Activated T-helper 1 cell treated with anti-CD3 and anti-CD28 coated beads, Interleukin-2, amount 50 U/mL, for 16 hours (primary cell): ENCODE data around the gene ATP5IF1.

Experiments used
- DNase-seq, 2 donors: peaks; one replicate each; pipeline ENCODE4 v3.0.0-alpha.2; 2020; ENCODE audit warnings: low read depth in 1 of 2, low spot score in 1 of 2

The ATP5IF1 gene

GRCh38 chr1:28236656-28237322 is 865 bp downstream of the ATP5IF1 start:
- DNase-seq, result no peak

- DNase-seq, result no peak
These were observed 3.1 kb downstream of the ATP5IF1 start for GRCh38 chr1:28239004-28239403.

GRCh38 chr1:28240024-28240423 is 4.1 kb downstream of the ATP5IF1 start:
- no peak for DNase-seq

- DNase-seq, result no peak
These were observed 5.8 kb downstream of the ATP5IF1 start for GRCh38 chr1:28241638-28242241.

DNA sequence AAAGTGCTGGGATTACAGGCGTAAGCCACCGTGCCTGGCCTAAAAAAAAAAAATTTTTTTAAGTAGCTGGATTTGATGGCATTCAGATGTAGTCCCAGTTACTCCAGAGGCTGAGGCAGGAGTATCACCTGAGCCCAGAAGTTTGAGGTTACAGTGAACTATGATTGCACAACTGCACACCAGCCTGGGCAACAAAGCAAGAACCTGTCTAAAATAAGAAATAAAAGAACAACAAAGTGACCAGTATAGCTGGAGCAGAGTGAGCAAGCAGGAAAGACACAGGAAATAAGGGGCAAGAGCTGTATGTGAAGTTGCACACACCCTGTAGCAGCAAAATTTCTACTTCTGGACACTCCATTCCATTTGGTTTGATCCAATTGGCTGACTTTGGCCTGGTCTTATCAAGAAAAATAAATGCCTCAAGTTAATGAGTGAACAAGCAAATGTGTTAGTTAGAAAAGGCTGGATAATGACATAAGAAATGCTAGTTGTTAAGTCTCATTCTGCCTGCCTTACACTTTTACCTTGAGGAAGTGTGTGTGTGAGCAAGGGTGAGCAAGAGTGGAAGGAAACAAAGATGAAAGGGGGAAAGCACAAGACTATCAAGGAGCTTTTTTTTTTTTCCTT is 7.9 kb downstream of the ATP5IF1 start:
- no peak for DNase-seq

DNA sequence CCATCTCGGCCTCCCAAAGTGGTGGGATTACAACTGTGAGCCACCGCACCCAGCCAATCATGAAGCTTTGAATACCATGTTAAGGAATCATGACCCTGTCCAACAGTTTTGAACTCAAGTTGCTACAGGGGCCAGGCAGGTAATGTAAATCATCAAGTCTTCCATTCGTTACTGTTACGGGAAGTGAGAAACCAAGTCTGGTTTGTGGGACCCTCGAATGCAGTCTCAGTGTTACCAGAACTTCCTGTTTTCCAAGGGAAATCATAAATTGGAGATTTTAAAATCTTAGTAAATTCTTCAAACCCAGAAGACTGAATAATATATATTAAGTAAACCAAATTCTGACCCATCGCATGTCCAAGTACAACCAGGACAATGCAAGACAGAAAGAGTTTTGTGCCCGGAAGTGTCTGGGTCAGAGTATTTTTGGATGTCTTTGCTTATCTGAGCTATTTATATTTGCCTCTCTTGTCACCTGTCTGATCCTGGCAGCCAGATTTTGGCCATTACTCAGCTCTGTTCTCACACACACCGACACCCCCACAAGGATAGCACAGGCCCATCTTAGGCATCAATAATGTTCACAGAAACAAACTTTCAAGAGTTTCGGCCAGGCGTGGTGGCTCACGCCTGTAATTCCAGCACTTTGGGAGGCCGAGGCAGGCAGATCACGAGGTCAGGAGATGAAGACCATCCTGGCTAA is 8.8 kb downstream of the ATP5IF1 start:
- no peak for DNase-seq

GRCh38 chr1:28246427-28246832 is 10.5 kb downstream of the ATP5IF1 start:
- DNase-seq, result no peak

- DNase-seq, result no peak
These were observed 11.8 kb downstream of the ATP5IF1 start for GRCh38 chr1:28247612-28248272.

- peak; percentile 71 to 75 for DNase-seq
These were observed 12.5 kb downstream of the ATP5IF1 start for GRCh38 chr1:28248273-28249012.

- DNase-seq, result no peak
These were observed 13.3 kb downstream of the ATP5IF1 start for GRCh38 chr1:28249013-28249865.

GRCh38 chr1:28249866-28250295 is 14.0 kb downstream of the ATP5IF1 start:
- DNase-seq, result no peak

- DNase-seq, result no peak
These were observed 20.4 kb downstream of the ATP5IF1 start for GRCh38 chr1:28256197-28256827.

DNA sequence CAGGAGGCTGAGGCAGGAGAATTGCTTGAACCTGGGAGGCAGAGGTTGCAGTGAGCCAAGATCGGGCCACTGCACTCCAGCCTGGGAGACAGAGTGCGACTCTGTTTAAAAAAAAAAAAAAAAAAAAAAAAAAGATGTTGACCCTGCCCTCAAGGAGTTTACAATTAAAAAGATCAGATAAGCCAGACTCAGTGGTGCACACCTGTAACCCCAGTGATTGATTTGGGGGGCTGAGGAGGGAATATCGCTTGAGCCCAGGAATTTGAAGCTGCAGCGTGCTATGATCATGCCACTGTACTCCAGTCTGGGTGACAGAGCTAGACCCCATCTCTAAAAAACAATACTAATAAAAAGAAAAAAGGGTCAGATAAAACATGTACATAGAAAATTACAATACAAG is 21.8 kb downstream of the ATP5IF1 start:
- DNase-seq, result no peak

- DNase-seq, result no peak
These were observed 22.8 kb downstream of the ATP5IF1 start for GRCh38 chr1:28258628-28259251.

GRCh38 chr1:28259252-28259933 is 23.5 kb downstream of the ATP5IF1 start, which contains the start of gene SESN2:
Gene SESN2 (plus strand): TSS chr1:28259518. CDS start chr1:28259848, 330 bp downstream.
- DNase-seq, result peak; percentile 98 to 99

DNA sequence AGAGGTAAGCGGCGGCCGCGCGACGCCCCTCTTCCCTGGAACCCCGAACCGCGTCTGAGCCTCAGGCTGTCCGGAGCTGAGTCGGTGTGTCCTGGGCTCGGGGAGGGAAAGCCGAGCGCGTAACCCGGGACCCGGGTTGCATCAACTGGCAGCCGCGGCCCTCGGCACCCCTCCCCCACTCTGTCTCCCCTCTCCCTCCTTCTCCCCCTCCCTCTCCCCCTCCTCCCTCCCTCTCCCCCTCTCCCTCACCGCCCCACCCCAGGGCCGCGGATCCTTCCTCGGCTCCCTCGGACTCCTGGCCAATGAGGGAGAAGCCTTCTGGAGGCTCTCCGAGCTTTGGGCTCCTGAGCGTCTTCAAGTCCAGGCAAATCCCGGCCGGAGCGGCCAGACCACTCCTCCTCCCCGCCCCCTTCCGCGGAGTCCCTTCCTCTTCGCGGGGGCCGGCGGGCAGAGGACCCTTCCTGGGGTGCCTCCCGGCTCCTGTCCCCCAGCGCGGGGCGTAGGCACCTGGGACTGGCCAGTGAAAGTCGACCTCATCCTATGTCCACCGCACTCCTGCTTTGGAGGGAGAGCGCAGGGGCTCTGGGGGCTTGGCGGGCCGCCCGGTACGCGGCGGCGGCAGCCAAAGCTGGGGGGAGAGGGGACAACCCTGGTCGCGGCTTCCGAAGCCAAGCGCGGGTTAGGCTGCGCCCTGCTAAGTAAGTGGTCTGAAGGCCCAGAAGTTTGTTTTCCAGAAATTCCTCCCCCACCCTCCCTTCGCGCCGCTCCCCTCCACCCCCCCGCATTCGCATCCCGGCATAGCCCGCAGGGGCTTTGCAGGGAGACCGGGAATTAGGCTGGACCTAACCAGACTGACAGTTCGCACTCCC is 24.2 kb downstream of the ATP5IF1 start:
- DNase-seq, result no peak

DNA sequence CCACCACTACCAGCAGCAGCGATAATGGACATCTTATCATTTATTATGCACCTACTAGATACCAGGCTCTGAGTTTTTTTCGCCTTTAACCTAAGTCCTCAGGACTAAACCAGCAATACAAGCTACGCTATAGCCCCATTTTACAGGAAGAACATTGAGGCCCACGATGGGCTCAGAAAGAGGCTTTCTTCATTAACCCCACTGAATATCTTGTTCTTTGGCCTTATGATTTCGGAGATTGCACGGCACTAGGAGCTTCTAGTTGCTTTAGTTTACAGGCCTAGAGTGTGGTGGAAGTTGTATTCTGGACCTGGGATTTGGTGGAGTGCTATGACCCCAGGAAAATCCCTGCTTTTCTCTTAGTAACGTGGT is 24.9 kb downstream of the ATP5IF1 start:
- DNase-seq, result no peak
